Cardiac fibroblast (primary cell): ENCODE results near the gene LHFPL2.

Experiments used
- DNase-seq, 2 donors: peaks; one replicate each; pipeline versions ENCODE4 v3.0.0 to v3.0.0-alpha.2; 2010; ENCODE audit warnings: low read depth in 2 of 2
- H3K4me3 ChIP-seq, 2 donors: replicated peaks in 1 of 2; 1 replicate in 1 of 2; 2 replicates in 1 of 2; pipeline ENCODE4 v1.5.1; 2011; ENCODE audit warnings: low read depth in 2 of 2, low read length in 2 of 2, mild to moderate bottlenecking in 2 of 2, moderate library complexity in 1 of 2
- CTCF ChIP-seq: IDR thresholded peaks from one replicate; pipeline ENCODE4 v1.5.1; 2011; ENCODE audit warnings: low read depth, mild to moderate bottlenecking, low read length, inconsistent platforms

The LHFPL2 gene

DNA sequence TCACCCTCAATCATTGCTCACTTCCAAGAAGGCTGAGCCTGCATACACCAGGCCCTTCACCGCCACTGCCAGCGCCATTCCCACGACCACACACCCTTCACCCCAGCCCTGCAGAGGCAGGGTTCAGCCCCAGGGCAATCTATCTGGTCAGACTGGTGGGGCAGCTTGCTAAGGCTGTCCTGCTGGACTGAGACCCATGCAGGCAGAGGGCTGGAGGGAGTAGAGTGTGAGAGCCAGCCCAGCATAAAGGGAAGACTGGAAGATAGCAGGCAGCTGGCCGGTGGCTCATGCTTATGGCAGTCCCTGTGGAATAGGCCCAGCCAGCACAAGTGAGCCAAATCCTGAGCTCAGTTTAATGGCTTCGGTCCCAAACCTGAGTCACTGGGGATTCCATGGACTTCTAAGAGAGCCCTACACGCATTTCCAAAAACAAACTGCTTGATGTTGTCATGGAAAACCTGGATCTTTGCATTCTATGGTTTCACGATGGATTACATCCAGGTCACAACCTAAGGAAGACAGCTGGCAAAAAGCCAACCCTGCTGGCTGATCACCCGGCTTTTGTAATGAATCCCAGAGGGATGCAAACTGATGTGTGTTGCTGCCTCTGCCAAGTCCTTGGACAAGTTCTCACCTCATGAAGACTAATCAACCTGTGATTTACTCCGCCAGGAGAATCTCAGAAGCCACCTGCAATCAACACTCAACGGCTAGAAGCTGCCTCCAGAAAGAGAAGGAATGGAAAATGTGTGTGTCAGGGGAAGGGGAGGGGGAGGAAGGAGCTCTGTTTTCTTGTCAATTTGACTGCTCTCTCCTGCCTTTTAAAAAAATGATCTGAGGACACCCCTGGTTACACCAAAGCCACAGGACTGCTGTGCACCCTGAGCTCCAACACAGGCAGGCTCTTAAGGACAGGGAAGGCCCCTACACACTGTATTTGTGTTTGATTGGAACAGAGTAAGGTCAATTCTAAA is 143.6 kb downstream of the LHFPL2 start:
- DNase-seq, result peak; percentile 100
- H3K4me3 ChIP-seq, result peak overlapping the region in 1 of 2 donors; percentile 12
- no peak for TF ChIP-seq CTCF

GRCh38 chr5:78503958-78504653 is 144.5 kb downstream of the LHFPL2 start:
- no peak for TF ChIP-seq CTCF
- peak in 1 of 2 donors; percentile 48 for DNase-seq
- H3K4me3 ChIP-seq, result no peak overlapping the region

DNA sequence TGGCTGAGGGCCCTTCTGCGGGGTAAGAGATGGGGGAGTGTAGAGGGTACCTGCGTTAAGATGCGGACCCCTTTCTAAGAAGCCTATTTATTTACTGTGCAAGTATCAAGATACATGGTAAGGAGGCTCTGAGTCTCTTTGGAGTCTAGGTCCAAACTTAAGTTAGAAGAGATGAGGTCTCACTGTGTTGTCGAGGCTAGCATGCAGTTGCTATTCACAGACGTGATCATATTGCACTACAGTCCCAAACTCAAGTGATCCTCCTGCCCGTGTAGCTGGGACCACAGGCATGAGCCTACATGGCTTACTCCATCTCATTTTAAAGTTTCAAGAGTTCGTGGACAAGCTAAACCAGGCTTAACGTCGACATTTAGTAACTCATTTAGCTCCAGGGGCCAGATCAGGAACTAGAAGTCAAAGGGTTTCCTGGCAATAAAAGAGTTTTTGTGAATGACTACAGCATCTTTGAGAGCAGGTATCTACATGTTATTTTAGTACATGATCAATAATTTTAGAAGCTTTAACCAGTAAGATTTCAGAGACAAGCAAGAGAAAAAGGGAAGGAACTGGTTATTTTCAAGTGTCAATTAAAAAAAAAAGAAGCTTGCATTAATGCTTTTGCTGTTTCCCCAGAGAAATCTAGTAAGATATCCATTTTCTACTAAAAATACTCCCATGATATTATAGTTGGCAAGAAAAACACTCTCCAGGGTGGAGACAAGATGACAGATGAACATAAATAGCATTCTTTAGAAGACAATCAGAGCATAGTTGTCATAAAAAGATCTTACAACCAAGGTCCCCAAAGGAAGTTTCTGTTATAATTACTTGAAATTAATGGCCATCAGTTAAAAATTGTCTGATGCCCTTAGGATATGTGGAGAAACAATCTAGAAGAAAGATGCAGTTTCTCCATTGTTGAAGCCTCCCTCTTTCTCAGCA is 146.9 kb downstream of the LHFPL2 start:
- no peak overlapping the region for H3K4me3 ChIP-seq
- TF ChIP-seq CTCF, result no peak
- DNase-seq, result peak in 1 of 2 donors; percentile 75

- no peak for TF ChIP-seq CTCF
- no peak for DNase-seq
- H3K4me3 ChIP-seq, result no peak overlapping the region
These were observed 147.7 kb downstream of the LHFPL2 start for GRCh38 chr5:78500871-78501270.

DNA sequence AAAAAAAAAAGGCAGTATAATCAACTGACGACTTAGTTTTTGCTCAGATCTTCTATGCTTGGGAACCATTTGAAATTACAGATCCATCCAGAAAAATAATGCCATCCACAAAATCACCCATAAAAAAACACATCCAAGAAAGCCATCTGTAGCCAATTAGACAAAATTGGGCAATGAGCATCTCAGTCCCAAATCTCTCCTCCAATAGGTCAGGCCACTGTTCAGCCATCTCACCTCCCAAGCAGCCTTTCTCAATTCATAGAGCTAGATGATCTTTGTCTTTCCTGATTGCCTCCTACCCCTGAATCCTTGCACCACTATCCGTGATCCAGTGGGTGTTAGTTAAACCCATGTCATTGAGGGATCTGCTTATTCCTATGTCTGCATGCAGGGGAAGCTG is 148.5 kb downstream of the LHFPL2 start:
- no peak overlapping the region for H3K4me3 ChIP-seq
- TF ChIP-seq CTCF, result no peak
- DNase-seq, result no peak

DNA sequence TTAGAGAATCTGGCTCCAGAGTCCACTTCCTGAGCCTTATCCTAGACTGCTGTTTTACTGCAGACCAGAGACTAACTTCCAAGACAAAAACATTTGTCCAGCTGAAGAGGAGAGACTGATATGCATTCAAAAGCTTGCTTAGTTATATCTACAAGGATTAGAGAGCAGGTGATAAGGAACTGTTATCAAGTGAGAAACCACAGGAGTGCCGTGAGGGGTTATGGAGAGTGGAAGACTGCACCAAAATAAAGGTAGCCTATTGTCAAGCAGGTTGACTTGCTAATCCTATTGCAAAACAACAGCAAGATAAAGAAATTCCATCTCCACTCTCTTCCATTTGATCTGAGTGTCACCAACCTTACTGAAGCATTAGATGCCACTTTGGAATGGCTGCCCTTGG is 149.1 kb downstream of the LHFPL2 start:
- H3K4me3 ChIP-seq, result no peak overlapping the region
- TF ChIP-seq CTCF, result no peak
- no peak for DNase-seq
